HepG2 (cell line): ENCODE results near the gene ARVCF. TPM values are rescaled to one million over a fixed set of nuclear protein-coding genes. Genes with fewer than 3 reads are reported as not detected.

Source experiments
- ATAC-seq: fragments of 200-7000 bp; cut with Tn5 transposase; 3 replicates; pipeline ENCODE4 v1.9.1; 2020; ENCODE audit warnings: mild to moderate bottlenecking, moderate library complexity
- BruUV-seq: library from RNA; stranded (reverse); fragments of 400-500 nt; replicated peaks from 2 replicates; lab custom pipeline; 2021; lab: Mats Ljungman, UMichigan
- CTCF ChIA-PET: fragments of 300-600 bp; formaldehyde crosslinking; extraction: SDS; loops from one replicate; lab custom pipeline; 2021; ENCODE audit warnings: low total read pairs, inconsistent platforms, low intra/inter-chr PET ratio; lab: Yijun Ruan, JAX
- POLR2A ChIA-PET: fragments of 350-600 bp; sonication (Branson Sonifier 250); formaldehyde crosslinking; loops from one replicate; lab custom pipeline; 2020; ENCODE audit warnings: antibody characterized with exemption, inconsistent platforms; lab: Yijun Ruan, JAX
- DNase-seq: peaks from one replicate; pipeline ENCODE4 v3.0.0-alpha.2; 2015; ENCODE audit warnings: low spot score
- FAIRE-seq: peaks from 3 replicates; lab custom pipeline; 2011; peaks lifted over from hg19 to GRCh38; lab: Jason Lieb, UNC
- H2AFZ ChIP-seq: one replicate; pipeline ENCODE4 v1.6.1; 2011; ENCODE audit warnings: low read length, inconsistent platforms
- H3K27ac ChIP-seq: fragments of 300-600 bp; 3 replicates; pipeline ENCODE4 v1.8.0; 2011; ENCODE audit warnings: mixed run types, mild to moderate bottlenecking, mixed read lengths, low read length, inconsistent platforms; ENCODE audit not compliant: insufficient read depth; ENCODE audit errors: extremely low read length
- H3K27me3 ChIP-seq, 2 experiments: fragments of 200-600 bp in 1 of 2; 2 replicates in 1 of 2; 3 replicates in 1 of 2; pipeline versions ENCODE4 v1.6.0 to v1.8.0; 2011; ENCODE audit warnings: low read length in 2 of 2, mild to moderate bottlenecking in 2 of 2, moderate library complexity in 2 of 2, inconsistent platforms in 1 of 2; ENCODE audit not compliant: insufficient read depth in 2 of 2, control insufficient read depth in 1 of 2
- H3K36me3 ChIP-seq, 2 experiments: fragments of 200-600 bp in 1 of 2; replicated peaks in 1 of 2; 2 replicates in 1 of 2; 3 replicates in 1 of 2; pipeline versions ENCODE4 v1.5.1 to v1.8.0; 2011; ENCODE audit warnings: low read length in 2 of 2, inconsistent platforms in 1 of 2; ENCODE audit not compliant: insufficient read depth in 2 of 2, control insufficient read depth in 1 of 2
- H3K4me1 ChIP-seq: 2 replicates; pipeline ENCODE4 v1.5.1; 2012; ENCODE audit warnings: low read length, inconsistent platforms; ENCODE audit not compliant: insufficient read depth
- H3K4me2 ChIP-seq: 2 replicates; pipeline ENCODE4 v1.6.0; 2011; ENCODE audit warnings: low read depth, low read length, inconsistent platforms
- H3K4me3 ChIP-seq, 3 experiments: fragments of 200-600 bp in 1 of 3; sonication (generic), shearing (Covaris generic) in 1 of 3; replicated peaks in 1 of 3; 2 replicates each; pipeline ENCODE4 v1.5.1; 2011 to 2016; ENCODE audit warnings: low read length in 3 of 3, inconsistent platforms in 2 of 3, low read depth in 2 of 3, mild to moderate bottlenecking in 2 of 3, control low read depth in 1 of 3, mixed read lengths in 1 of 3; ENCODE audit not compliant: insufficient read depth in 1 of 3
- H3K79me2 ChIP-seq: one replicate; pipeline ENCODE4 v1.6.1; 2011; ENCODE audit warnings: low read length, inconsistent platforms; ENCODE audit not compliant: insufficient read depth
- H3K9ac ChIP-seq: 2 replicates; pipeline ENCODE4 v1.6.0; 2011; ENCODE audit warnings: mild to moderate bottlenecking, low read depth, low read length, inconsistent platforms; ENCODE audit not compliant: insufficient read depth
- H3K9me3 ChIP-seq: 2 replicates; pipeline ENCODE4 v1.5.1; 2012; ENCODE audit warnings: mild to moderate bottlenecking, low read length
- H4K20me1 ChIP-seq: 2 replicates; pipeline ENCODE4 v1.6.0; 2011; ENCODE audit warnings: inconsistent platforms, mild to moderate bottlenecking, low read length, moderate library complexity; ENCODE audit not compliant: insufficient read depth
- CREB1 ChIP-seq, 2 experiments: fragments of 450-650 bp in 1 of 2; IDR thresholded peaks; 2 replicates each; pipeline ENCODE4 v1.6.1; 2016 to 2017; ENCODE audit warnings: control low read depth in 1 of 2, mild to moderate bottlenecking in 1 of 2, missing compliant biosample characterization in 1 of 2, missing genetic modification characterization in 1 of 2
- ERF ChIP-seq: IDR thresholded peaks from 2 replicates; pipeline ENCODE4 v1.6.1; 2018; ENCODE audit warnings: missing biosample characterization, missing genetic modification reagents
- FOXP4 ChIP-seq: sonication (generic); formaldehyde crosslinking; IDR thresholded peaks from 2 replicates; pipeline ENCODE4 v1.4.0; 2020; ENCODE audit warnings: missing genetic modification reagents
- HOXA3 ChIP-seq: sonication (generic); formaldehyde crosslinking; IDR thresholded peaks from 2 replicates; pipeline ENCODE4 v1.5.0; 2020; ENCODE audit warnings: missing genetic modification reagents
- IRF9 ChIP-seq: sonication (generic); formaldehyde crosslinking; IDR thresholded peaks from 2 replicates; pipeline ENCODE4 v1.8.0; 2022; ENCODE audit warnings: missing genetic modification reagents, mild to moderate bottlenecking, borderline replicate concordance
- MIER2 ChIP-seq: IDR thresholded peaks from 2 replicates; pipeline ENCODE4 v1.6.1; 2016; ENCODE audit warnings: missing biosample characterization, missing genetic modification reagents
- MIER3 ChIP-seq: IDR thresholded peaks from 2 replicates; pipeline ENCODE4 v1.6.1; 2016; ENCODE audit warnings: missing compliant biosample characterization, borderline replicate concordance
- NPAS2 ChIP-seq: sonication (generic); formaldehyde crosslinking; IDR thresholded peaks from 2 replicates; pipeline ENCODE4 v1.8.0; 2022; ENCODE audit warnings: mild to moderate bottlenecking, missing genetic modification reagents, borderline replicate concordance
- RBM39 ChIP-seq: fragments of 200-400 bp; formaldehyde crosslinking; IDR thresholded peaks from one replicate; pipeline ENCODE4 v1.6.1; 2018; ENCODE audit warnings: antibody characterized with exemption, mild to moderate bottlenecking, low read depth, low read length; ENCODE audit not compliant: poor library complexity, severe bottlenecking
- RXRB ChIP-seq: IDR thresholded peaks from 2 replicates; pipeline ENCODE4 v1.6.1; 2016; ENCODE audit warnings: borderline replicate concordance, missing genetic modification reagents, missing compliant biosample characterization
- SKI ChIP-seq: fragments of 450-650 bp; IDR thresholded peaks from one replicate; pipeline ENCODE4 v1.6.1; 2018; ENCODE audit warnings: mild to moderate bottlenecking; ENCODE audit not compliant: partially characterized antibody
- U2AF1 ChIP-seq: fragments of 200-400 bp; formaldehyde crosslinking; optimal IDR thresholded peaks from 2 replicates; pipeline ENCODE3; 2017; ENCODE audit warnings: mild to moderate bottlenecking, low read depth, low read length
- ZBTB20 ChIP-seq: sonication (generic); formaldehyde crosslinking; IDR thresholded peaks from 2 replicates; pipeline ENCODE4 v1.8.1; 2023; ENCODE audit warnings: missing genetic modification reagents, low read depth, mild to moderate bottlenecking, borderline replicate concordance
- ZNF460 ChIP-seq: sonication (generic); formaldehyde crosslinking; IDR thresholded peaks from 2 replicates; pipeline ENCODE4 v1.5.1; 2020; ENCODE audit warnings: missing genetic modification reagents, mild to moderate bottlenecking, borderline replicate concordance
- ZNF605 ChIP-seq: sonication (generic); formaldehyde crosslinking; IDR thresholded peaks from 2 replicates; pipeline ENCODE4 v1.8.0; 2022; ENCODE audit warnings: mild to moderate bottlenecking, missing genetic modification reagents
- ZNF790 ChIP-seq: sonication (generic); formaldehyde crosslinking; IDR thresholded peaks from 2 replicates; pipeline ENCODE4 v1.8.0; 2022; ENCODE audit warnings: missing genetic modification reagents, mild to moderate bottlenecking, borderline replicate concordance
- ZNF878 ChIP-seq: sonication (generic); formaldehyde crosslinking; IDR thresholded peaks from 2 replicates; pipeline ENCODE4 v1.8.1; 2023; ENCODE audit warnings: mild to moderate bottlenecking, missing genetic modification reagents, moderate library complexity
- WGBS: methylation state at CpG from one replicate; pipeline ENCODE4 v1.1.6; 2017; ENCODE audit warnings: low lambda C conversion rate; 5-methylcytosine and 5-hydroxymethylcytosine counted together
- in situ Hi-C: cut with HindIII; loops from 2 replicates; pipeline ENCODE4 v1.10.0; 2017; ENCODE audit warnings: low pct_unique_long_range_greater_than_20kb; ENCODE audit not compliant: extremely low pct_ligation_motif_present
- intact Hi-C: fragments of 100-400 bp; cut with micrococcal nuclease; formaldehyde crosslinking; loops from one replicate; pipeline ENCODE4 v1.10.0; 2022; ENCODE audit not compliant: unreplicated experiment
- polyA plus RNA-seq, 8 experiments: library from polyadenylated mRNA; depleted of rRNA in 3 of 8; stranded (reverse) in 7 of 8; unstranded in 1 of 8; fragments of >200 nt; fragmentation: Illumina TruSeq in 4 of 8; extraction: Trizol in 4 of 8; gene quantifications; 2 replicates each; pipeline versions ENCODE4 v1.2.1 to v1.2.3, GENCODE V29; 2011 to 2016; ENCODE audit warnings: low read depth in 4 of 8, missing spikeins in 1 of 8, mixed read lengths in 1 of 8; ENCODE audit not compliant: insufficient read depth in 1 of 8
- total RNA-seq, 5 experiments: library from RNA; depleted of rRNA; stranded (reverse); fragments of >200 nt; fragmentation: Illumina TruSeq; extraction: Trizol; gene quantifications; 2 replicates each; pipeline ENCODE4 v1.2.3, GENCODE V29; 2016; ENCODE audit warnings: low read depth in 1 of 5

The ARVCF gene
- total and polyA plus RNA-seq, 2 of the 13 experiments (the other 11 are each of a cell fraction or from before 2014, with no cell fraction given), result 16.4 to 17.7 TPM

- in situ Hi-C loops, result no loop called here
- POLR2A ChIA-PET, result no interaction called here
- FAIRE-seq, result no peak
Observed at GRCh38 chr22:20046730-20047129, 30.1 kb upstream of the ARVCF start.

More at GRCh38 chr22:20046730-20047129, 30.1 kb upstream of the ARVCF start:
- Histone ChIP-seq H3K9me3 (no peaks in the 10 kb centered on the region), H3K27me3 (no peaks in the 10 kb centered on the region), H2AFZ (no peak overlapping the region), H3K9ac (no peak overlapping the region), H3K4me1 (no peaks in the 10 kb centered on the region), H3K27ac (no peak overlapping the region), H3K4me3 (no peak overlapping the region), H3K79me2 (no peaks in the 10 kb centered on the region), H4K20me1 (no peaks in the 10 kb centered on the region)
- ATAC-seq (no peak), DNase-seq (no peak)
- 99% methylated on average over 4 of the region's 4 CpGs for WGBS
- no TSS peak for BruUV-seq
- intact Hi-C loops, result no loop called here
- CTCF ChIA-PET, result no interaction called here
- TF ChIP-seq MIER2 (CRISPR knock-in tag), result no peak
- TF ChIP-seq IRF9 (CRISPR knock-in tag), result no peak
- no peak for TF ChIP-seq ZNF460
- TF ChIP-seq SKI, result no peak
- no peak for TF ChIP-seq ERF (CRISPR knock-in tag)
- TF ChIP-seq NPAS2, result no peak
- TF ChIP-seq RBM39, result no peak
- TF ChIP-seq ZNF605, result no peak
- TF ChIP-seq FOXP4 (CRISPR knock-in tag), result no peak
- TF ChIP-seq ZNF790, result no peak
- no peak for TF ChIP-seq MIER3
- TF ChIP-seq ZNF878 (CRISPR knock-in tag), result no peak
- no peak for TF ChIP-seq CREB1 (IDR thresholded peaks at IDR 0.05)
- TF ChIP-seq CREB1 (CRISPR knock-in tag; IDR thresholded peaks at IDR 0.05), result no peak
- no peak for TF ChIP-seq RXRB (CRISPR knock-in tag)
- no peak for TF ChIP-seq ZBTB20
- no peak for TF ChIP-seq HOXA3 (CRISPR knock-in tag)
- TF ChIP-seq U2AF1, result no peak
- TF ChIP-seq, all 625 proteins: peak for 0
- no peak overlapping the region for H3K4me2 ChIP-seq
- H3K36me3 ChIP-seq, result peaks cover 0 to 22% of the 10 kb centered on the region in 2 experiments; a peak in 3 of 5 replicates
